ENCODE results near the gene ADGRF4.

Gene ADGRF4

GRCh38 chr6:47681201-47681990, 17.0 kb upstream of the ADGRF4 start:
- no peak for DNase-seq

- DNase-seq, result no peak
Measured at GRCh38 chr6:47686411-47686810, 12.0 kb upstream of the ADGRF4 start.

GRCh38 chr6:47687432-47687831, 10.9 kb upstream of the ADGRF4 start:
- no peak for DNase-seq

- no peak for DNase-seq
Measured at GRCh38 chr6:47690214-47690613, 8.2 kb upstream of the ADGRF4 start.

- no peak for DNase-seq
Measured at GRCh38 chr6:47690791-47691190, 7.6 kb upstream of the ADGRF4 start.

GRCh38 chr6:47697925-47698324, 455 bp upstream of the ADGRF4 start:
- no peak for DNase-seq

- DNase-seq, result no peak
Measured at GRCh38 chr6:47700053-47700452, 1.7 kb downstream of the ADGRF4 start.

- DNase-seq, result no peak
Measured at GRCh38 chr6:47700596-47700995, 2.2 kb downstream of the ADGRF4 start.

- DNase-seq, result no peak
Measured at GRCh38 chr6:47701363-47701762, 3.0 kb downstream of the ADGRF4 start.

GRCh38 chr6:47709160-47709559, 10.8 kb downstream of the ADGRF4 start:
- no peak for DNase-seq

- DNase-seq, result no peak
Measured at GRCh38 chr6:47710295-47710694, 11.9 kb downstream of the ADGRF4 start.

- no peak for DNase-seq
Measured at GRCh38 chr6:47713200-47713599, 14.8 kb downstream of the ADGRF4 start.

GRCh38 chr6:47714802-47715201, 16.4 kb downstream of the ADGRF4 start:
- DNase-seq, result no peak

GRCh38 chr6:47715782-47716181, 17.4 kb downstream of the ADGRF4 start:
- DNase-seq, result no peak

- no peak for DNase-seq
Measured at GRCh38 chr6:47716207-47716606, 17.8 kb downstream of the ADGRF4 start.

GRCh38 chr6:47718571-47718970, 20.2 kb downstream of the ADGRF4 start:
- DNase-seq, result no peak

- DNase-seq, result no peak
Measured at GRCh38 chr6:47721189-47721588, 22.8 kb downstream of the ADGRF4 start.

- DNase-seq, result no peak
Measured at GRCh38 chr6:47722194-47722593, 23.8 kb downstream of the ADGRF4 start.

- DNase-seq, result no peak
Measured at GRCh38 chr6:47724300-47724699, 25.9 kb downstream of the ADGRF4 start.

GRCh38 chr6:47727391-47727790, 29.0 kb downstream of the ADGRF4 start:
- no peak for DNase-seq

- DNase-seq, result no peak
Measured at GRCh38 chr6:47729019-47729418, 30.6 kb downstream of the ADGRF4 start.

- DNase-seq, result no peak
Measured at GRCh38 chr6:47729457-47729856, 31.1 kb downstream of the ADGRF4 start.

- DNase-seq, result no peak
Measured at GRCh38 chr6:47733879-47734558, 35.6 kb downstream of the ADGRF4 start.

- DNase-seq, result no peak
Measured at GRCh38 chr6:47734831-47735481, 36.6 kb downstream of the ADGRF4 start.
